ENCODE measurements around the gene ANGEL1.

Gene ANGEL1

GRCh38 chr14:76779221-76780057 is 33.2 kb downstream of the ANGEL1 start:
- no peak for TF ChIP-seq CTCF (IDR thresholded peaks at IDR 0.05; ENCODE audit: low read depth, low read length)
- no peak overlapping the region for H3K4me3 ChIP-seq (ENCODE audit: low read depth, low read length)

GRCh38 chr14:76778546-76779215 is 34.0 kb downstream of the ANGEL1 start:
- no peak overlapping the region for H3K4me3 ChIP-seq (ENCODE audit: low read depth, low read length)
- no peak for TF ChIP-seq CTCF (IDR thresholded peaks at IDR 0.05; ENCODE audit: low read depth, low read length)

DNA sequence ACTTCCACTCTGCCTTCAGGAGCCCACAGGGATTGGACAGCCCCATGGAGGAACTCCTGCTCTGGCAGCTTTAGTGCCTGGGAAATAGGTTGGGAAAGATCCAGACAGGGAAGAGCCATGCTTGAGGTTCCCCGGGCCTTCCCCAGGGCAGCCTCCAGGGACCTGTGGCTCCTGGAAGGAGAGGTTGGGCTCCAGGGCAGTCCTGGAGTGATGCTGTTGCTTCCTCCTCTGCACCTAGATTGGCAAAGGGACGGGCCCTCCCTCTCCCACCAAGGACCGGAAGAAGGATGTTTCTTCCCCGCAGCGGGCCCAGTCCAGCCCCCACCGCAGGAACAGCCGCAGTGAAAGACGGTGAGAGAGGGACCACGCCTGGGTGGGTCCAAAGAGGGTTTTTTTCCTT is 35.0 kb downstream of the ANGEL1 start:
- H3K4me3 ChIP-seq (ENCODE audit: low read depth, low read length), result no peak overlapping the region
- no peak for TF ChIP-seq CTCF (IDR thresholded peaks at IDR 0.05; ENCODE audit: low read depth, low read length)

- TF ChIP-seq CTCF (IDR thresholded peaks at IDR 0.05; ENCODE audit: low read depth, low read length), result no peak
- no peak overlapping the region for H3K4me3 ChIP-seq (ENCODE audit: low read depth, low read length)
Measured at GRCh38 chr14:76776428-76777251, 36.0 kb downstream of the ANGEL1 start.

GRCh38 chr14:76775695-76776427 is 36.8 kb downstream of the ANGEL1 start:
- no peak for TF ChIP-seq CTCF (IDR thresholded peaks at IDR 0.05; ENCODE audit: low read depth, low read length)

DNA sequence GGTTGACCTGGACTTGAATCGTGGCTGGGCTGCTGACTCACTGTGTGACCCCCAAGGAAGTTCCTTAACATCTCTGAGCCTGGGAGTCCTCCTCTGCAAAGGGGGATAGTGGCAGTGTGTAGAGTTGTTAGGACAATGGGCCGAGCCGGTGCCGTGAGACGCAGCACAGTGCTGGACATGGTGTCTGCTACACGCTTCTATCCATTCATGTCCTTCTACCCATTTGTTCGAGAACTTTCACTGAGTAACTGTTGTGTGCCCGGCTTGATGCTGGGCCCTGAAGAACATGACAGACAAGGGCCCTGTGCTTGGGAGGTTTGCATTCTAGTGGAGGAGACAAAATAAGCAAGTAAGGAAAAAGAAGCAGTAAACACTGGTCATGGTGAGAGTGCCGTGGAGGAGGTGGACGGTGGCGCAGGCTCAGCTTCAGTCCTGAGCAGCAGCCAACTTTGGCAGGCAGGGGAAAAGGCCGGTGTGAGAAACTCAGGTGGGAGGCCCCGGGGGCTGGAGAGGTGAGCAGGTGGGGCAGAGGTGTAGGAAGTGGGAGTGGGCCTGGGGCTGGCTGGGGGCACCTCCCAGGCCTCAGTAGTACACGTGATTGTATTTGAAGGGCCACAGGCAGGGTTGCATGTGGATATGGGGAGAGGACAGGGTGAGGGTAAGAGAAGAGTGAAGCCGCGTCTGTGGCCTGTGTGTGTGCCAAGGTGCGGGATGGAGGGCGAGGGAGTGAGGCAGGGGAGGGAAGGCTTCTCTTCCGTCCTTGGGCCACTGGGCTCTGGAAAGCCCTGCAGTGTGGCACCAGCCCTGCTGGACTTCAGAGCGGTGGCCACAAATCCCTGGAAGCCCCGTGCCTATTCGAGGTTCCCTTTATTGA is 37.6 kb downstream of the ANGEL1 start:
- TF ChIP-seq CTCF (IDR thresholded peaks at IDR 0.05; ENCODE audit: low read depth, low read length), result no peak

More at GRCh38 chr14:76775695-76776427, 36.8 kb downstream of the ANGEL1 start:
- H3K4me3 ChIP-seq (ENCODE audit: low read depth, low read length), result no peak overlapping the region

More for the DNA sequence above, 37.6 kb downstream of the ANGEL1 start:
- H3K4me3 ChIP-seq (ENCODE audit: low read depth, low read length), result no peak overlapping the region

Measured in WI38 (cell line).